ENCODE data around the gene MAP6.

MAP6 gene

GRCh38 chr11:75582895-75583717 is 85.7 kb downstream of the MAP6 start:
- H3K4me3 ChIP-seq (ENCODE audit: low read depth, low read length), result peak overlapping the region; percentile 46
- peak; percentile 81 for DNase-seq (ENCODE audit: low read depth)
- peak; percentile 38 for TF ChIP-seq CTCF (IDR thresholded peaks at IDR 0.05; ENCODE audit: low read depth, low read length)
- TF ChIP-seq MAX (IDR thresholded peaks at IDR 0.05; ENCODE audit: low read depth, low read length), result no peak
- TF ChIP-seq POLR2A (IDR thresholded peaks at IDR 0.05; ENCODE audit: extremely low read depth, insufficient read length), result peak; percentile 31
- no peak for TF ChIP-seq MYC (IDR thresholded peaks at IDR 0.05; ENCODE audit: low read depth, low read length)

GRCh38 chr11:75582506-75582894 is 86.3 kb downstream of the MAP6 start:
- no peak for TF ChIP-seq MYC (IDR thresholded peaks at IDR 0.05; ENCODE audit: low read depth, low read length)
- H3K4me3 ChIP-seq (ENCODE audit: low read depth, low read length), result no peak overlapping the region
- no peak for DNase-seq (ENCODE audit: low read depth)

- H3K4me3 ChIP-seq (ENCODE audit: low read depth, low read length), result no peak overlapping the region
- DNase-seq (ENCODE audit: low read depth), result no peak
- TF ChIP-seq MAX (IDR thresholded peaks at IDR 0.05; ENCODE audit: low read depth, low read length), result no peak
Measured at GRCh38 chr11:75579841-75580240, 89.0 kb downstream of the MAP6 start.

GRCh38 chr11:75578977-75579376 is 89.9 kb downstream of the MAP6 start:
- TF ChIP-seq MAX (IDR thresholded peaks at IDR 0.05; ENCODE audit: low read depth, low read length) (no peak), POLR2A (IDR thresholded peaks at IDR 0.05; ENCODE audit: extremely low read depth, insufficient read length) (no peak), CTCF (IDR thresholded peaks at IDR 0.05; ENCODE audit: low read depth, low read length) (no peak), MYC (IDR thresholded peaks at IDR 0.05; ENCODE audit: low read depth, low read length) (no peak)
- no peak overlapping the region for H3K4me3 ChIP-seq (ENCODE audit: low read depth, low read length)
- no peak for DNase-seq (ENCODE audit: low read depth)

GRCh38 chr11:75577207-75577606 is 91.6 kb downstream of the MAP6 start:
- no peak overlapping the region for H3K4me3 ChIP-seq (ENCODE audit: low read depth, low read length)
- peak; percentile 35 for DNase-seq (ENCODE audit: low read depth)
- TF ChIP-seq CTCF (IDR thresholded peaks at IDR 0.05; ENCODE audit: low read depth, low read length), result peak; percentile 53
- TF ChIP-seq MYC (IDR thresholded peaks at IDR 0.05; ENCODE audit: low read depth, low read length), result no peak

GRCh38 chr11:75576499-75576918 is 92.3 kb downstream of the MAP6 start:
- TF ChIP-seq POLR2A (IDR thresholded peaks at IDR 0.05; ENCODE audit: extremely low read depth, insufficient read length), result no peak
- no peak for TF ChIP-seq CTCF (IDR thresholded peaks at IDR 0.05; ENCODE audit: low read depth, low read length)
- peak; percentile 98 for TF ChIP-seq MAX (IDR thresholded peaks at IDR 0.05; ENCODE audit: low read depth, low read length)
- peak; percentile 81 for TF ChIP-seq MYC (IDR thresholded peaks at IDR 0.05; ENCODE audit: low read depth, low read length)
- H3K4me3 ChIP-seq (ENCODE audit: low read depth, low read length), result no peak overlapping the region
- peak; percentile 89 for DNase-seq (ENCODE audit: low read depth)

- H3K4me3 ChIP-seq (ENCODE audit: low read depth, low read length), result no peak overlapping the region
- DNase-seq (ENCODE audit: low read depth), result no peak
- no peak for TF ChIP-seq MAX (IDR thresholded peaks at IDR 0.05; ENCODE audit: low read depth, low read length)
- TF ChIP-seq CTCF (IDR thresholded peaks at IDR 0.05; ENCODE audit: low read depth, low read length), result no peak
- no peak for TF ChIP-seq POLR2A (IDR thresholded peaks at IDR 0.05; ENCODE audit: extremely low read depth, insufficient read length)
- no peak for TF ChIP-seq MYC (IDR thresholded peaks at IDR 0.05; ENCODE audit: low read depth, low read length)
Measured at GRCh38 chr11:75576017-75576416, 92.8 kb downstream of the MAP6 start.

Data from NB4 (cell line).